Ascending aorta (tissue), 2 donors: ENCODE results near the gene SH3PXD2A. TPM values are rescaled to one million over a fixed set of nuclear protein-coding genes. Genes with fewer than 3 reads are reported as not detected.

Experiments used
- DNase-seq, 2 donors: peaks; one replicate each; pipeline ENCODE4 v3.0.0-alpha.2; 2019; ENCODE audit warnings: low spot score in 2 of 2
- H3K27ac ChIP-seq, 2 donors: fragments of 200-600 bp; sonication (generic); one replicate each; pipeline ENCODE4 v1.5.1; 2016 to 2017; ENCODE audit warnings: mild to moderate bottlenecking in 1 of 2
- H3K27me3 ChIP-seq: fragments of 200-600 bp; sonication (generic); one replicate; pipeline ENCODE4 v1.5.1; 2017
- H3K36me3 ChIP-seq, 2 donors: fragments of 200-600 bp; sonication (generic); one replicate each; pipeline ENCODE4 v1.5.1; 2016
- H3K4me1 ChIP-seq, 2 donors: fragments of 200-600 bp; sonication (generic); one replicate each; pipeline ENCODE4 v1.5.1; 2016 to 2017; ENCODE audit warnings: mild to moderate bottlenecking in 1 of 2
- H3K4me3 ChIP-seq, 2 donors: fragments of 200-600 bp; sonication (generic); one replicate each; pipeline ENCODE4 v1.5.1; 2016 to 2017; ENCODE audit warnings: mild to moderate bottlenecking in 1 of 2
- H3K9me3 ChIP-seq, 2 donors: fragments of 200-600 bp; sonication (generic); one replicate each; pipeline ENCODE4 v1.5.1; 2016
- CTCF ChIP-seq, 3 experiments: fragments of 200-600 bp in 2 of 3; fragments of 450-650 bp in 1 of 3; sonication (generic) in 2 of 3; IDR thresholded peaks; one replicate each; pipeline ENCODE4 v1.5.1; 2016 to 2019; ENCODE audit warnings: antibody characterized with exemption in 3 of 3, mild to moderate bottlenecking in 1 of 3, moderate library complexity in 1 of 3
- intact Hi-C: fragments of 100-400 bp; cut with DNase I; formaldehyde crosslinking; loops from one replicate; pipeline ENCODE4 v1.15.1; 2023
- total RNA-seq: library from RNA; depleted of rRNA; stranded (reverse); fragments of >200 nt; gene quantifications from one replicate; pipeline ENCODE4 v1.1.0, GENCODE V29; 2016

Gene SH3PXD2A
- total RNA-seq, 1 donor from 2014 or later = 50.0 TPM

DNA sequence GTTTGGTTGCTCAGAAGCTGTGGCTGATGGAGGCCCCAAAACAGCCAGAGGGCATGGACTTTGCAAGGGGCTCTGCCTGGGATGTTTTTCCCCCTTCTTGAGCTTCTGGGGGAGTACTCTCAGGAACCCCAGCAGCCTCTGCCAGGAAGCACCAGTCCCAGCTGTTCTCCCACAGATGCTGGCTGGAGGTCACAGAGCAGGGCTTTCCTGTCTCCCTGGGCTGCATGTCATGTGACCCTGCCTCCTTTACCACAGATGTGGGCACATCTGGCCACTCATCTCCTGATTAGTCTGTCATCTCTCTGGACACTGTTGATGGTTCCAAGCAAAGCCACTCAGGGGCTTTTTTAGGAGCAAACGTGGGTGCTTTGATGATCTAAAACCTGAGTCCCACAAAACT lies 225.2 kb downstream of the SH3PXD2A start:
- no peak for DNase-seq
- Histone ChIP-seq H3K36me3 (peaks cover 2 to 7% of the 10 kb centered on the region in 2 donors), H3K4me1 (peaks cover 12 to 32% of the 10 kb centered on the region in 2 donors), H3K27ac (no peak overlapping the region), H3K27me3 (no peaks in the 10 kb centered on the region), H3K9me3 (no peaks in the 10 kb centered on the region), H3K4me3 (no peak overlapping the region)
- intact Hi-C loops = no loop called here
- TF ChIP-seq CTCF (IDR thresholded peaks at IDR 0.05) = no peak

- Histone ChIP-seq H3K4me1 (peaks cover 11 to 30% of the 10 kb centered on the region in 2 donors), H3K36me3 (peaks cover 7 to 8% of the 10 kb centered on the region in 2 donors), H3K27ac (no peak overlapping the region), H3K27me3 (no peaks in the 10 kb centered on the region), H3K9me3 (no peaks in the 10 kb centered on the region), H3K4me3 (no peak overlapping the region)
- no peak for DNase-seq
- intact Hi-C loops = no loop called here
- TF ChIP-seq CTCF (IDR thresholded peaks at IDR 0.05) = no peak
These were observed 225.8 kb downstream of the SH3PXD2A start for GRCh38 chr10:103629581-103629980.

DNA sequence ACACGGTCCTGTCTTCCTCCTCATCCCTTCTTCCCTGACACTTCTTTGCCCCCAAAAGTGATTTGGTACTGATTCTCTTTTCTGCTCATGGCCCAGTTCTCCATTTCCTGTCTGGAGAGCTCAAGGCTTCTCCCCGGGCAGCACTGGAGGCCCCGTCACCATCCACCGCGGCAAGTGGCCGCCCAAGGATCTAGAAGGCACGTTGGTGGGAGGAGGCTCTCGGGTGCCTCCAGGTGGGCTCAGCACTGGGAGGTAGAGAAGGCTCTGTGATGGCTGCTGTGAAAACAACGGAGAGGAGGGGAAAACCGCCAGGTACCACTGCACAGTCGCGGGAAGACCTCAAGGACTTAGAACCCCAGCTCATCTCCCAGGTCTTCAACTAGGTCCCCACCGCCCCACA lies 227.5 kb downstream of the SH3PXD2A start:
- H3K36me3 ChIP-seq = peaks cover 7 to 8% of the 10 kb centered on the region in 2 donors
- no peaks in the 10 kb centered on the region for H3K27me3 ChIP-seq
- H3K4me3 ChIP-seq = no peak overlapping the region
- TF ChIP-seq CTCF (IDR thresholded peaks at IDR 0.05) = no peak
- intact Hi-C loops = no loop called here
- peaks cover 11 to 32% of the 10 kb centered on the region in 2 donors for H3K4me1 ChIP-seq
- no peak for DNase-seq
- H3K9me3 ChIP-seq = no peaks in the 10 kb centered on the region
- no peak overlapping the region for H3K27ac ChIP-seq

- Histone ChIP-seq H3K27ac (peak overlapping the region; percentile 23 to 64), H3K36me3 (peaks cover 7 to 8% of the 10 kb centered on the region in 2 donors), H3K27me3 (no peaks in the 10 kb centered on the region), H3K9me3 (no peaks in the 10 kb centered on the region), H3K4me1 (peaks cover 12 to 35% of the 10 kb centered on the region in 2 donors), H3K4me3 (no peak overlapping the region)
- intact Hi-C loops = no loop called here
- no peak for DNase-seq
- no peak for TF ChIP-seq CTCF (IDR thresholded peaks at IDR 0.05)
These were observed 228.1 kb downstream of the SH3PXD2A start for GRCh38 chr10:103627111-103627892.

GRCh38 chr10:103626178-103626577 lies 229.2 kb downstream of the SH3PXD2A start:
- no peak overlapping the region for H3K4me3 ChIP-seq
- peaks cover 7 to 8% of the 10 kb centered on the region in 2 donors for H3K36me3 ChIP-seq
- peaks cover 23 to 42% of the 10 kb centered on the region in 2 donors for H3K4me1 ChIP-seq
- H3K27me3 ChIP-seq = no peaks in the 10 kb centered on the region
- peak in 1 of 3 experiments; percentile 14 for TF ChIP-seq CTCF (IDR thresholded peaks at IDR 0.05)
- H3K27ac ChIP-seq = peak overlapping the region; percentile 23 to 64
- no peaks in the 10 kb centered on the region for H3K9me3 ChIP-seq
- DNase-seq = peak in 1 of 2 donors; percentile 78
- intact Hi-C loops = no loop called here
